K562 (cell line): ENCODE measurements around the gene DCPS. TPM values are rescaled to one million over a fixed set of nuclear protein-coding genes. Genes with fewer than 3 reads are reported as not detected.

ENCODE experiments used
- CTBP1 ChIP-seq: fragments of 450-650 bp; IDR thresholded peaks from 2 replicates; pipeline ENCODE4 v1.6.1; 2016; ENCODE audit warnings: borderline replicate concordance
- E2F3 ChIP-seq: fragments of 250-450 bp; sonication (Bioruptor Pico); IDR thresholded peaks from 2 replicates; pipeline ENCODE4 v1.4.0; 2020; ENCODE audit warnings: mild to moderate bottlenecking
- JUND ChIP-seq, 2 experiments: IDR thresholded peaks; 2 replicates in 1 of 2; 3 replicates in 1 of 2; pipeline ENCODE4 v1.6.1; 2011; ENCODE audit warnings: borderline replicate concordance in 2 of 2, low read depth in 2 of 2, low read length in 2 of 2, improper control_type of control experiment in 1 of 2, missing biosample characterization in 1 of 2, missing genetic modification characterization in 1 of 2, missing genetic modification reagents in 1 of 2
- MEF2D ChIP-seq: conservative IDR thresholded peaks from 2 replicates; pipeline ENCODE4 v1.6.1; 2016; ENCODE audit warnings: low read depth, missing genetic modification characterization, missing compliant biosample characterization
- NFRKB ChIP-seq: fragments of 450-650 bp; IDR thresholded peaks from 2 replicates; pipeline ENCODE4 v1.6.1; 2016; ENCODE audit warnings: low read depth
- NFXL1 ChIP-seq: fragments of 450-650 bp; formaldehyde crosslinking; IDR thresholded peaks from 2 replicates; pipeline ENCODE4 v1.4.0; 2021; ENCODE audit warnings: mild to moderate bottlenecking
- NONO ChIP-seq, 2 experiments: fragments of 200-400 bp in 1 of 2; fragments of 450-650 bp in 1 of 2; formaldehyde crosslinking in 1 of 2; IDR thresholded peaks; 2 replicates each; pipeline ENCODE4 v1.6.1; 2017; ENCODE audit warnings: low read depth in 2 of 2, mild to moderate bottlenecking in 2 of 2, moderate library complexity in 2 of 2, low read length in 1 of 2
- PCBP2 ChIP-seq: fragments of 200-400 bp; formaldehyde crosslinking; IDR thresholded peaks from 2 replicates; pipeline ENCODE4 v1.6.1; 2018; ENCODE audit warnings: low read length, low read depth, mild to moderate bottlenecking, moderate library complexity; ENCODE audit not compliant: poor library complexity, severe bottlenecking
- PPARD ChIP-seq: fragments of 250-450 bp; sonication (Bioruptor Pico); IDR thresholded peaks from 2 replicates; pipeline ENCODE4 v1.8.0; 2022; ENCODE audit warnings: inconsistent platforms, mild to moderate bottlenecking, moderate library complexity
- SAFB2 ChIP-seq: fragments of 200-400 bp; formaldehyde crosslinking; IDR thresholded peaks from 2 replicates; pipeline ENCODE4 v1.6.1; 2018; ENCODE audit warnings: borderline replicate concordance, low read length, low read depth, moderate library complexity; ENCODE audit not compliant: severe bottlenecking
- ZNF124 ChIP-seq: sonication (generic); formaldehyde crosslinking; IDR thresholded peaks from 2 replicates; pipeline ENCODE4 v1.8.1; 2022; ENCODE audit warnings: missing genetic modification reagents
- ZNF165 ChIP-seq: fragments of 250-450 bp; sonication (Bioruptor Pico); IDR thresholded peaks from 2 replicates; pipeline ENCODE4 v1.4.0; 2020; ENCODE audit warnings: borderline replicate concordance
- ZNF24 ChIP-seq: fragments of 450-650 bp; IDR thresholded peaks from 2 replicates; pipeline ENCODE4 v1.6.1; 2016
- ZNF785 ChIP-seq: fragments of 250-450 bp; sonication (Bioruptor Pico); IDR thresholded peaks from 2 replicates; pipeline ENCODE4 v1.4.0; 2020; ENCODE audit warnings: mild to moderate bottlenecking
- ZZZ3 ChIP-seq: fragments of 450-650 bp; IDR thresholded peaks from 2 replicates; pipeline ENCODE4 v1.6.1; 2016; ENCODE audit warnings: antibody characterized with exemption, mild to moderate bottlenecking, moderate library complexity
- polyA plus RNA-seq, 8 experiments: library from polyadenylated mRNA; depleted of rRNA in 4 of 8; stranded (reverse) in 5 of 8; unstranded in 3 of 8; fragments of >200 nt; fragmentation: Nextera tagmentation in 2 of 8; fragmentation: Illumina TruSeq in 1 of 8; extraction: Ambion mirVana in 2 of 8; extraction: Trizol in 1 of 8; gene quantifications; 2 replicates each; pipeline versions ENCODE4 v1.2.1 to v1.2.3, GENCODE V29; 2011 to 2014; ENCODE audit warnings: inconsistent platforms in 1 of 8, missing spikeins in 1 of 8
- total RNA-seq, 7 experiments: library from RNA; depleted of rRNA in 6 of 7; stranded (reverse); fragments of >200 nt in 6 of 7; fragmentation: Illumina TruSeq in 2 of 7; extraction: Trizol in 2 of 7; gene quantifications; 2 replicates each; pipeline versions ENCODE4 v1.2.1 to v1.2.3, GENCODE V29; 2011 to 2021; ENCODE audit warnings: low replicate concordance in 1 of 7
- TF ChIP-seq, protein P1 (sequence below): sonication (generic); formaldehyde crosslinking; IDR thresholded peaks from 2 replicates; pipeline ENCODE4 v1.8.0; 2022; ENCODE audit warnings: missing genetic modification reagents, mild to moderate bottlenecking, moderate library complexity, borderline replicate concordance
- TF ChIP-seq, protein P2 (sequence below): sonication (generic); formaldehyde crosslinking; IDR thresholded peaks from 2 replicates; pipeline ENCODE4 v1.8.1; 2022; ENCODE audit warnings: missing genetic modification reagents
- TF ChIP-seq, protein P3 (sequence below), 2 experiments: IDR thresholded peaks; 2 replicates each; pipeline ENCODE4 v1.6.1; 2011; ENCODE audit warnings: borderline replicate concordance in 1 of 2, control low read depth in 1 of 2, low read depth in 1 of 2, low read length in 1 of 2, mild to moderate bottlenecking in 1 of 2, mixed read lengths in 1 of 2, moderate library complexity in 1 of 2; ENCODE audit not compliant: insufficient read depth in 1 of 2, insufficient read length in 1 of 2, poor library complexity in 1 of 2, severe bottlenecking in 1 of 2; ENCODE audit errors: extremely low read depth in 1 of 2
- TF ChIP-seq, protein P4 (sequence below): fragments of 250-450 bp; sonication (Bioruptor Pico); IDR thresholded peaks from 2 replicates; pipeline ENCODE4 v1.5.1; 2021; ENCODE audit warnings: mild to moderate bottlenecking
- TF ChIP-seq, protein P5 (sequence below): fragments of 250-450 bp; sonication (Bioruptor Pico); IDR thresholded peaks from 2 replicates; pipeline ENCODE4 v1.8.0; 2022; ENCODE audit warnings: inconsistent platforms

Gene DCPS
- total and polyA plus RNA-seq, 9 of the 15 experiments (the other 6 are each of a cell fraction or from before 2014, with no cell fraction given), result 8.7 to 38.1 (median 17.9) TPM

DNA sequence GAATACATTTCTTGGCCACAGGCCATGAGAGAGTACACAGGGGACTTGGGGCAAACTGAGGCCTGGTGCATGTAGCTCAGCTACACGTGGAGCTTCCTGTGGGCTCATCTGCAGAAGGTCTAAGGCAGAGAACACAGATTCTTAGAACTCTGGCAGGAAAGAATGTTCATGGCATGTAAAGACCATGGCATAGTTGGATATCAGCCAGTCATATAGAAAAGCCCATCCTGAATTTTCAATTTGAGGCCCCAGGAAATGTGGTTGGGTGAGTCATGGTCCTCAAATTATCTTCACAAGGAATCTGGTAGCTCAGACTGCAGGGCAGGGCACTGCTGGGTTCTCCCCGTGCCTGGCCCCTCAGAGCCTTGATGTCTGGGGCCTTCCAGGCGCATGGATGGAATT, 37.9 kb downstream of the DCPS start (continued):
- TF ChIP-seq, protein P1, sequence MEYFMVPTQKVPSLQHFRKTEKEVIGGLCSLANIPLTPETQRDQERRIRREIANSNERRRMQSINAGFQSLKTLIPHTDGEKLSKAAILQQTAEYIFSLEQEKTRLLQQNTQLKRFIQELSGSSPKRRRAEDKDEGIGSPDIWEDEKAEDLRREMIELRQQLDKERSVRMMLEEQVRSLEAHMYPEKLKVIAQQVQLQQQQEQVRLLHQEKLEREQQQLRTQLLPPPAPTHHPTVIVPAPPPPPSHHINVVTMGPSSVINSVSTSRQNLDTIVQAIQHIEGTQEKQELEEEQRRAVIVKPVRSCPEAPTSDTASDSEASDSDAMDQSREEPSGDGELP (CRISPR knock-in tag), result no peak
- TF ChIP-seq ZNF165, result no peak
- no peak for TF ChIP-seq NONO (IDR thresholded peaks at IDR 0.05; ENCODE audit: low read depth in 2 of 2, low read length in 1 of 2)
- no peak for TF ChIP-seq ZNF24
- TF ChIP-seq SAFB2, result no peak
- peak; percentile 88 for TF ChIP-seq JUND (IDR thresholded peaks at IDR 0.05; ENCODE audit: borderline replicate concordance, low read depth, low read length)
- peak; percentile 87; the same call in 2 of the 3 replicates for TF ChIP-seq JUND (tag; IDR thresholded peaks at IDR 0.05; ENCODE audit: borderline replicate concordance, low read depth, low read length)
- TF ChIP-seq E2F3 (CRISPR knock-in tag), result no peak
- TF ChIP-seq, protein P2, sequence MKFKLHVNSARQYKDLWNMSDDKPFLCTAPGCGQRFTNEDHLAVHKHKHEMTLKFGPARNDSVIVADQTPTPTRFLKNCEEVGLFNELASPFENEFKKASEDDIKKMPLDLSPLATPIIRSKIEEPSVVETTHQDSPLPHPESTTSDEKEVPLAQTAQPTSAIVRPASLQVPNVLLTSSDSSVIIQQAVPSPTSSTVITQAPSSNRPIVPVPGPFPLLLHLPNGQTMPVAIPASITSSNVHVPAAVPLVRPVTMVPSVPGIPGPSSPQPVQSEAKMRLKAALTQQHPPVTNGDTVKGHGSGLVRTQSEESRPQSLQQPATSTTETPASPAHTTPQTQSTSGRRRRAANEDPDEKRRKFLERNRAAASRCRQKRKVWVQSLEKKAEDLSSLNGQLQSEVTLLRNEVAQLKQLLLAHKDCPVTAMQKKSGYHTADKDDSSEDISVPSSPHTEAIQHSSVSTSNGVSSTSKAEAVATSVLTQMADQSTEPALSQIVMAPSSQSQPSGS (CRISPR knock-in tag), result no peak
- TF ChIP-seq PCBP2, result no peak
- TF ChIP-seq, protein P3, sequence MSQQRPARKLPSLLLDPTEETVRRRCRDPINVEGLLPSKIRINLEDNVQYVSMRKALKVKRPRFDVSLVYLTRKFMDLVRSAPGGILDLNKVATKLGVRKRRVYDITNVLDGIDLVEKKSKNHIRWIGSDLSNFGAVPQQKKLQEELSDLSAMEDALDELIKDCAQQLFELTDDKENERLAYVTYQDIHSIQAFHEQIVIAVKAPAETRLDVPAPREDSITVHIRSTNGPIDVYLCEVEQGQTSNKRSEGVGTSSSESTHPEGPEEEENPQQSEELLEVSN (IDR thresholded peaks at IDR 0.05; ENCODE audit: borderline replicate concordance in 1 of 2, extremely low read depth in 1 of 2, insufficient read depth in 1 of 2, insufficient read length in 1 of 2, low read depth in 1 of 2, low read length in 1 of 2, poor library complexity in 1 of 2, severe bottlenecking in 1 of 2), result no peak
- TF ChIP-seq NFRKB, result no peak
- TF ChIP-seq MEF2D (tag), result no peak
- no peak; the same call in 1 of the 2 replicates for TF ChIP-seq CTBP1
- no peak for TF ChIP-seq PPARD (CRISPR knock-in tag)
- no peak for TF ChIP-seq ZNF124 (CRISPR knock-in tag)
- TF ChIP-seq NFXL1 (CRISPR knock-in tag), result no peak
- no peak for TF ChIP-seq ZNF785 (CRISPR knock-in tag)
- TF ChIP-seq ZZZ3, result no peak
- TF ChIP-seq, protein P4, sequence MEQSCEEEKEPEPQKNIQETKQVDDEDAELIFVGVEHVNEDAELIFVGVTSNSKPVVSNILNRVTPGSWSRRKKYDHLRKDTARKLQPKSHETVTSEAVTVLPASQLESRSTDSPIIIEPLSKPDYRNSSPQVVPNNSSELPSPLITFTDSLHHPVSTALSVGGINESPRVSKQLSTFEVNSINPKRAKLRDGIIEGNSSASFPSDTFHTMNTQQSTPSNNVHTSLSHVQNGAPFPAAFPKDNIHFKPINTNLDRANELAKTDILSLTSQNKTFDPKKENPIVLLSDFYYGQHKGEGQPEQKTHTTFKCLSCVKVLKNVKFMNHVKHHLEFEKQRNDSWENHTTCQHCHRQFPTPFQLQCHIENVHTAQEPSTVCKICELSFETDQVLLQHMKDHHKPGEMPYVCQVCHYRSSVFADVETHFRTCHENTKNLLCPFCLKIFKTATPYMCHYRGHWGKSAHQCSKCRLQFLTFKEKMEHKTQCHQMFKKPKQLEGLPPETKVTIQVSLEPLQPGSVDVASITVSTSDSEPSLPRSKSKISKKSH (CRISPR knock-in tag), result no peak
- TF ChIP-seq, protein P5, sequence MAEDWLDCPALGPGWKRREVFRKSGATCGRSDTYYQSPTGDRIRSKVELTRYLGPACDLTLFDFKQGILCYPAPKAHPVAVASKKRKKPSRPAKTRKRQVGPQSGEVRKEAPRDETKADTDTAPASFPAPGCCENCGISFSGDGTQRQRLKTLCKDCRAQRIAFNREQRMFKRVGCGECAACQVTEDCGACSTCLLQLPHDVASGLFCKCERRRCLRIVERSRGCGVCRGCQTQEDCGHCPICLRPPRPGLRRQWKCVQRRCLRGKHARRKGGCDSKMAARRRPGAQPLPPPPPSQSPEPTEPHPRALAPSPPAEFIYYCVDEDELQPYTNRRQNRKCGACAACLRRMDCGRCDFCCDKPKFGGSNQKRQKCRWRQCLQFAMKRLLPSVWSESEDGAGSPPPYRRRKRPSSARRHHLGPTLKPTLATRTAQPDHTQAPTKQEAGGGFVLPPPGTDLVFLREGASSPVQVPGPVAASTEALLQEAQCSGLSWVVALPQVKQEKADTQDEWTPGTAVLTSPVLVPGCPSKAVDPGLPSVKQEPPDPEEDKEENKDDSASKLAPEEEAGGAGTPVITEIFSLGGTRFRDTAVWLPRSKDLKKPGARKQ (CRISPR knock-in tag), result no peak
